ENCODE measurements around the gene SLC24A3.

Gene SLC24A3

DNA sequence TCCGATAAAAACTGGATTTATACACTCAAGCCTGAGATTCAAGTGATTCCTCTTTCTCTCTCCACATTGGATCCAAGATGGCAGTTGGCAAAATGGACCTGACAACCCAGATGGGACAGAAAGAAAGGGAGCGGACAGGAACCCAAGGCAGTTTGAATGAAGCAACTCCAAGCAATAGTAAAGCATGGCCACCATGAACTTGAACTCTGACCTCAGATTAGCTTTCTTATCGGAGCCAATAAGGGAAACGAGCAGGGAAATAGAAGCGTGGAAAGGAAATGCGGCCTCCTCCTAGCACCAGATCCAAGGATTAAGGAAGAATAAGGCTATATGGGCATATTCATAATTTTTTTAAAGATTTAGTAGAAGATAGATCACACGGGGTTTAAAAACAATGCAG, 332.2 kb downstream of the SLC24A3 start:
- Histone ChIP-seq H3K9me3 (ENCODE audit: insufficient read depth, low read depth, low read length) (no peaks in the 10 kb centered on the region), H3K27me3 (ENCODE audit: insufficient read depth, low read length) (no peaks in the 10 kb centered on the region), H3K36me3 (ENCODE audit: insufficient read depth, low read depth, low read length) (no peaks in the 10 kb centered on the region), H3K4me3 (ENCODE audit: low read length) (no peak overlapping the region), H3K27ac (ENCODE audit: low read length) (no peak overlapping the region), H3K9ac (ENCODE audit: low read depth, low read length) (no peak overlapping the region), H3K4me1 (ENCODE audit: insufficient read depth, low read length) (no peaks in the 10 kb centered on the region)

DNA sequence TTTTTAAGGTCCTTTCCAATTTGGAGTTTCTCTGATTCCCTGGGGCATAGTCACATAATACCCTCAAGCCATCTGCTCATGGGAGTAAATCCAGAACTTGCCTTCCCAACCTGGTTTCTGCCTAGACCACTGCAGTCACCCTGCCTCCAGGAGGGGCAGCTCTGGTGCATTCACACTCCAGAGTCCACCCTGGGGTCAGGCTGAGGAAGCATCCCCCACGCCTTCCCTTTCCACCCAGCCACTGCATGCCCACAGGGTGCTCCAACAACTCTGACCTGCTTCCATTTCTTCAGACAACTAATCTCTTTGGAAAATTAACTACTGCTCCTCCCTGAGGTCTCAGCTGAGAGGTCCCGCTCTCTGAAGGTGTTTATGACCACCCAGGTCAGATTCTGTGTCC, 334.2 kb downstream of the SLC24A3 start:
- H3K4me3 ChIP-seq (ENCODE audit: low read length) = no peak overlapping the region
- no peaks in the 10 kb centered on the region for H3K27me3 ChIP-seq (ENCODE audit: insufficient read depth, low read length)
- H3K27ac ChIP-seq (ENCODE audit: low read length) = no peak overlapping the region
- no peak overlapping the region for H3K9ac ChIP-seq (ENCODE audit: low read depth, low read length)
- no peaks in the 10 kb centered on the region for H3K9me3 ChIP-seq (ENCODE audit: insufficient read depth, low read depth, low read length)
- H3K36me3 ChIP-seq (ENCODE audit: insufficient read depth, low read depth, low read length) = no peaks in the 10 kb centered on the region
- H3K4me1 ChIP-seq (ENCODE audit: insufficient read depth, low read length) = peaks cover 1% of the 10 kb centered on the region; the same call in 1 of the 2 replicates

DNA sequence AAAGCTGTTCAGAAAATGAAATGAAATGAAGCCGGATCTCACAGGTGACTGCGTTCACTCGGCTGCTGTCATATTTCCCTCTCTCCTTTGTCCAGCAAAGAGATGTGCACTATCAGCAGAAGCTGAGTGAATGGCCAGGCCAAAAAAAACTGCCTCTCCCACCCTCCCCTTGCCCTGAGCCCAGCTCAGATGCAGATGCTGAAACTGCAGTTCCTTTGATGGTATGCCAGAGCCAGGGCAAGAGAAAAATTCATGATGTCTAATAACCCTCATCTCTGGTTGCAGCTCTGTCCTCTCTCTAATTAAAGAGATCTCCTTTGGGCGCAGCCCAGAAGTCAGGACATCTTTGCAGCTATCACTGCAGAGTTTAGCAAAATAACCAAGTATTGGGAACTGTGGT, 335.1 kb downstream of the SLC24A3 start:
- Histone ChIP-seq H3K4me3 (ENCODE audit: low read length) (no peak overlapping the region), H3K27ac (ENCODE audit: low read length) (no peak overlapping the region), H3K36me3 (ENCODE audit: insufficient read depth, low read depth, low read length) (no peaks in the 10 kb centered on the region), H3K27me3 (ENCODE audit: insufficient read depth, low read length) (no peaks in the 10 kb centered on the region), H3K4me1 (ENCODE audit: insufficient read depth, low read length) (peaks cover 8% of the 10 kb centered on the region; the same call in 1 of the 2 replicates), H3K9me3 (ENCODE audit: insufficient read depth, low read depth, low read length) (no peaks in the 10 kb centered on the region), H3K9ac (ENCODE audit: low read depth, low read length) (no peak overlapping the region)

DNA sequence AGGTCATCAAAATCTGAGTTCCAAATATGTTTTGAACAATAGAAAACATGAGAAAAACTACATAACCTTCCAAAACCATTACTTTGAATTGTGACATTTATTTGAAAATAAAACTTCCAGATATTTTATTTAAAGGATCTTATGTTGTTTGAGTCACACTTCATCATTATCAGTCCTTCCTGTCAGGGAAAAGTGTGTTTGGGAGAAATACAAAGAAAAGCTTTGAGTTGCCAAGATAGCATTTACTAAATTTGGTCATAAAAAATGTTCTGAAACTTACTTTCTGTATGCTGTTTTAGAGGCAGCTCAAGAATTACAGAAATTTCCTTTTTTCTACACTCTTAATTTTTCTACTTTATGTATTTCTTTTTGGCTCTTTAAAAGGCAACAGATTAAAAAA, 337.5 kb downstream of the SLC24A3 start:
- no peaks in the 10 kb centered on the region for H3K9me3 ChIP-seq (ENCODE audit: insufficient read depth, low read depth, low read length)
- H3K36me3 ChIP-seq (ENCODE audit: insufficient read depth, low read depth, low read length) = no peaks in the 10 kb centered on the region
- no peak overlapping the region for H3K4me3 ChIP-seq (ENCODE audit: low read length)
- H3K27me3 ChIP-seq (ENCODE audit: insufficient read depth, low read length) = no peaks in the 10 kb centered on the region
- H3K4me1 ChIP-seq (ENCODE audit: insufficient read depth, low read length) = peaks cover 10% of the 10 kb centered on the region; the same call in 1 of the 2 replicates
- no peak overlapping the region for H3K27ac ChIP-seq (ENCODE audit: low read length)
- no peak overlapping the region for H3K9ac ChIP-seq (ENCODE audit: low read depth, low read length)

DNA sequence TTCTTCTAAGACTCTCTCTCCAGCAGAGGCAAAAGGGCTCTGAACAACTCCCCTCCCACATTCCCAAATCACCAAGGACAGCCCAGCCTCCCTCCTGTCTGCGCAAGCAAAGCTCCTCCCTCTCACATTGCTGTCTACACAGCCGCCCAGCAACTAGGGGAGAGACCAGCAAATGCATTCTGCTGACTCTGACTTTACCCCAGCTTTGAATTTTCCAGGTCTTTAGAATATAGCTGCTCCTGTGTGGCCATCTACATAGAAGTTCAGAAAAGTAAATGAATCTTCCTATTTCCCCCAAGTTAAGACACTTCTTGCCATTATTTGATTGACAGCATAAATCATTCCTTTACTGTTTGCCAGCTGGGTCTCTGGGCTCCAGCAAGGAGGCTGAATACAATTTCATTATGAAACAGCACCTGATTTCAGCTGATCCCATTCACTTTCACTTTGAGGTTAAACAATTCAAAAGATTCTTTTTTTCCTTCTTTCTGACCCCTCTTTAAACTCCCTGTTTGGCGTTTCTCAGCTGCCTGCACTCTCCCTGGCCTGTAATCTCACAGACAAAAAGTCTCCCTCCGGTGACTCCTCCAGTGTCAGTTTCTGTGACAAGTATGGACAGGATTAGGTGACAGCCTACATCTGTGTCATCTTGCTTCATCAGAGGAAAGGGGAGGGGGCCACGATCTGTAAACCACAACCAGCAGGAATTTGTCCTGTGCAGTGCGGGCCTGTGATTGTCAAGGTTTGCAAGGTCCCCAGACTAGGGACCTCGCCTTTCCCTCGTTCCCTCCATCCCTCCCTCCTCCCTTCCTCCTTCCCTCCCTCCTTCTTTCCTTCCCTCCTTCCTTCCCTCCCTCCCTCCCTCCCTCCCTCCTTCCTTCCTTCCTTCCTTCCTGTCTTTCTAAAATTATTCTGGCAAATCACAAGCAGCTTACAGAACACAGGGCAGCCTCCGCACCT, 340.1 kb downstream of the SLC24A3 start:
- Histone ChIP-seq H3K4me1 (ENCODE audit: insufficient read depth, low read length) (peaks cover 10% of the 10 kb centered on the region; the same call in 1 of the 2 replicates), H3K4me3 (ENCODE audit: low read length) (no peak overlapping the region; the same call in 1 of the 2 replicates), H3K27ac (ENCODE audit: low read length) (no peak overlapping the region), H3K9ac (ENCODE audit: low read depth, low read length) (no peak overlapping the region), H3K36me3 (ENCODE audit: insufficient read depth, low read depth, low read length) (no peaks in the 10 kb centered on the region), H3K27me3 (ENCODE audit: insufficient read depth, low read length) (no peaks in the 10 kb centered on the region), H3K9me3 (ENCODE audit: insufficient read depth, low read depth, low read length) (no peaks in the 10 kb centered on the region)

DNA sequence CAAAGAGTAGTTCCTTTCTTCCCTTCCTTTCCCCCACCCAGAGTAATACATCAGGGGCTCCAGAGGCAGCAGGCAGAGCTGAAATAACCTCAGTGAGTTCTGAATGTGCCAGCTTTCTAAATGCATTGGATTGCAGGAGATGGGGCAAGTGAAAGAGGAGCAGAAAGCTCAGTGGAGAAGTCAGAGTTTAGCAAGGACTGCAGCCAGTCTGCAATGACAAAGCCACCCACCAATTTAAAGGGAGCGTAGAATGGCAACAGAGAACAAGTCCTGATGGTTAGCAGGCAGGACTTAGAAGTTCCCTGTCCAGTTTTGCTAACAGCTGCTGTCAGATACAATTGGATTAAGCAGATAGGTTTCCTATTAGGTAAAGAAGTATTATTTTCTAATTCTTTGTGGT, 342.2 kb downstream of the SLC24A3 start:
- no peaks in the 10 kb centered on the region for H3K27me3 ChIP-seq (ENCODE audit: insufficient read depth, low read length)
- H3K9me3 ChIP-seq (ENCODE audit: insufficient read depth, low read depth, low read length) = no peaks in the 10 kb centered on the region
- no peak overlapping the region for H3K27ac ChIP-seq (ENCODE audit: low read length)
- H3K36me3 ChIP-seq (ENCODE audit: insufficient read depth, low read depth, low read length) = no peaks in the 10 kb centered on the region
- H3K9ac ChIP-seq (ENCODE audit: low read depth, low read length) = no peak overlapping the region
- H3K4me3 ChIP-seq (ENCODE audit: low read length) = no peak overlapping the region
- peaks cover 10% of the 10 kb centered on the region; the same call in 1 of the 2 replicates for H3K4me1 ChIP-seq (ENCODE audit: insufficient read depth, low read length)

DNA sequence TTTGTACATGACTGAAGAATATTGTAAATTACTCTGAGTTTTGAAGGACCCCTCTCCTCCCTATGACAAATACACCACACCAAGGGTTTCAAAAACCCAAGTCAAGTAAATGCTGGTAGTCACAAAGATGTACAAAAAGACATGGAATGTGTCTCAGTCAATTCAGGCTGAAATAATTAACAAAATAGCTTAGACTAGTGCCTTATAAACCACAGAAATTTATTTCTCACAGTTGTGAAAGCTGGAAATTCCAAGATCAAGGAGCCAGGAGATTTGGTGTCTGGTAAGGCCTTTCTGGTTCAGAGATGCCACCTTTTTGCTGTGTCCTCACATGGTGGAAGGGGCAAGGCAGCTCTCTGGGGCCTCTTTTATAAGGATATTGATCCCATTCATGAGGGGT, 343.3 kb downstream of the SLC24A3 start:
- Histone ChIP-seq H3K4me3 (ENCODE audit: low read length) (no peak overlapping the region), H3K9me3 (ENCODE audit: insufficient read depth, low read depth, low read length) (no peaks in the 10 kb centered on the region), H3K4me1 (ENCODE audit: insufficient read depth, low read length) (peaks cover 10% of the 10 kb centered on the region; the same call in 1 of the 2 replicates), H3K27ac (ENCODE audit: low read length) (no peak overlapping the region), H3K36me3 (ENCODE audit: insufficient read depth, low read depth, low read length) (no peaks in the 10 kb centered on the region), H3K9ac (ENCODE audit: low read depth, low read length) (no peak overlapping the region), H3K27me3 (ENCODE audit: insufficient read depth, low read length) (no peaks in the 10 kb centered on the region)

DNA sequence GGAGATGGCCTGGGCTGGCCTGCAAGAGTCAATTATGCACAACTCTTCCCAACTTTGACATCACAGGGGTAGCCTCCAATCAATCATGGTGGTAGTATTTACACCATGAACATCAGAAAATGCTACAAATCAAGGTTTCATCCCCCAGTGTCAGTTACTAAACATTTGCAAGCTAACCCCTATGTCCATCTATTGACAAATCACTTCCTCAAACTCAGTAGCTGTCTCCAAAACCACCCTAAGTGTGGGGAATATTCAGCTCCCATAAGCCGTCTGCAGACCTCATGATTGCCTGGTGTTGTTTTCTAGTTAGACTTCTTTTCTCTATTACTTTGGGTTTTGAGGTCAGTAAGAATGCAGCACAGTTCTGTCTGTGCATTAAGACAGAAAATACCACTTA, 344.8 kb downstream of the SLC24A3 start:
- Histone ChIP-seq H3K4me3 (ENCODE audit: low read length) (no peak overlapping the region), H3K36me3 (ENCODE audit: insufficient read depth, low read depth, low read length) (no peaks in the 10 kb centered on the region), H3K27ac (ENCODE audit: low read length) (no peak overlapping the region), H3K9me3 (ENCODE audit: insufficient read depth, low read depth, low read length) (no peaks in the 10 kb centered on the region), H3K4me1 (ENCODE audit: insufficient read depth, low read length) (peaks cover 8% of the 10 kb centered on the region; the same call in 1 of the 2 replicates), H3K27me3 (ENCODE audit: insufficient read depth, low read length) (no peaks in the 10 kb centered on the region), H3K9ac (ENCODE audit: low read depth, low read length) (no peak overlapping the region)

DNA sequence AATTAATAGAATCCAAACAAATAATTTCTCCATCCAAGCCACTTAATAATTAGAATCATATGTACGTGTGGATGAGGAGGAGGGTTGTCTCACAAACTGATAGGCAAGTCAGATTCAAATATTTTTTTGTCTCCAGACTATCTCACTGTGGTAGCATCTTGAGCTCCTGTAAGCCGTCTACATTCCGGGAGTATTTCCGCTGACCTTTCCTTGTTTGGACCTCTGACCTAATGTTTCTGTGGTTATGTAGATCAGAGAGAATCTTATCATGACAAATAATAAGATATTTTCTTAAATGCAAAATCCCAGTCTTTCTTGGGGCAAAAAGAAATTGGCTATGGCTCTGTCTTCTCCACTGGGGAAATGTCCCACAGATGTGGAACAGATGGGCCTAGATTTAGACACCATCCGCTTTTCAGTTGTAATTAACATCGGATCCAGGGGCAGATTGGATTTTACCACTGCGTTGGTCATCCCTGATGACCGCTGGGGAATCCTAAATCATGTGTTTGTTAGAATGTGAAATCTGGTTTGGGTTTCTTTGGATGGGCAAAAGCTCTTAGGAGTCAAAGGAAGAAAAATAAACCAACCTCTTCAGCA, 348.5 kb downstream of the SLC24A3 start:
- no peak overlapping the region for H3K27ac ChIP-seq (ENCODE audit: low read length)
- H3K36me3 ChIP-seq (ENCODE audit: insufficient read depth, low read depth, low read length) = no peaks in the 10 kb centered on the region
- no peak overlapping the region for H3K9ac ChIP-seq (ENCODE audit: low read depth, low read length)
- 0 out of 2 replicates have a peak, but pooled peaks cover 4% of the 10 kb centered on the region for H3K4me1 ChIP-seq (ENCODE audit: insufficient read depth, low read length)
- H3K4me3 ChIP-seq (ENCODE audit: low read length) = no peak overlapping the region
- H3K9me3 ChIP-seq (ENCODE audit: insufficient read depth, low read depth, low read length) = no peaks in the 10 kb centered on the region
- no peaks in the 10 kb centered on the region for H3K27me3 ChIP-seq (ENCODE audit: insufficient read depth, low read length)

DNA sequence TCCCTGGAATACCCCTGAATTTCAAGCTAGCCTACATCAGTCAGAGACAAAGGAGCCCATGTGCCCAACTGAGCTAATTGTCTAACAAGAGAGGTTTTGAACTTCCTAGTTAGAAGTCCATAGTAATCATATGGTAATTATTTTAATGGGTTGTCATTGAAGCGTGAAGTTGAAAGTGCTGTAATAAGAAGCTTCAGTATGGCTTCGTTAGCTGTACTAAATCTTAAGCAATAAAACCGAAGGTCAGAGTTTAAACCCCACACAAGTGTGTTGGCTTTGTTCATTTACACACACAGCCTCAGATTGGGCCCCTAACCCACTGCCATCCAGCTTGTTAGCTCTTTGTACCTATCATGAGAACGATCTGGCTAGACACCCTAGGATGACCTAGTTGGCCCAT, 350.0 kb downstream of the SLC24A3 start:
- Histone ChIP-seq H3K36me3 (ENCODE audit: insufficient read depth, low read depth, low read length) (no peaks in the 10 kb centered on the region), H3K4me1 (ENCODE audit: insufficient read depth, low read length) (0 out of 2 replicates have a peak, but pooled peaks cover 4% of the 10 kb centered on the region), H3K27me3 (ENCODE audit: insufficient read depth, low read length) (no peaks in the 10 kb centered on the region), H3K9ac (ENCODE audit: low read depth, low read length) (no peak overlapping the region), H3K4me3 (ENCODE audit: low read length) (no peak overlapping the region), H3K9me3 (ENCODE audit: insufficient read depth, low read depth, low read length) (no peaks in the 10 kb centered on the region), H3K27ac (ENCODE audit: low read length) (no peak overlapping the region)

DNA sequence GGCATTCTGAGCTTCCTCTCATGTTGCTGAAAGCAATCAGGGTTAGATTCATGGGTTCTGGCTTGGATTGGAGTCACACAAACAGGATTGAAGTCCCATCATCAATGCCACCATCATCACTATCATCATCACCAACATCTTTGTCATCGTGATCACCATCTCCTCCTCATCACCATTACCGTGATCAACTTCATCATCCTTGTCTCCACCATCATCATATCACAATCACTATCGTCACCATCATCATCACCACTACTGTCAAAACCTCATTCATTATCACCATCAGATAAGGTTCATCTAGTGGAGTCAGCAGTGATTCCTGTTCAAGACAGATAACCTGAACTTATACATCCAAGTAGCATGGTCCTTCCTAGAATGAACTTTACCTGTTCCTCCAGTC, 351.8 kb downstream of the SLC24A3 start:
- H3K27me3 ChIP-seq (ENCODE audit: insufficient read depth, low read length) = no peaks in the 10 kb centered on the region
- no peaks in the 10 kb centered on the region for H3K9me3 ChIP-seq (ENCODE audit: insufficient read depth, low read depth, low read length)
- H3K4me3 ChIP-seq (ENCODE audit: low read length) = no peak overlapping the region
- H3K36me3 ChIP-seq (ENCODE audit: insufficient read depth, low read depth, low read length) = no peaks in the 10 kb centered on the region
- no peak overlapping the region for H3K27ac ChIP-seq (ENCODE audit: low read length)
- H3K9ac ChIP-seq (ENCODE audit: low read depth, low read length) = no peak overlapping the region
- H3K4me1 ChIP-seq (ENCODE audit: insufficient read depth, low read length) = 0 out of 2 replicates have a peak, but pooled peaks cover 4% of the 10 kb centered on the region

DNA sequence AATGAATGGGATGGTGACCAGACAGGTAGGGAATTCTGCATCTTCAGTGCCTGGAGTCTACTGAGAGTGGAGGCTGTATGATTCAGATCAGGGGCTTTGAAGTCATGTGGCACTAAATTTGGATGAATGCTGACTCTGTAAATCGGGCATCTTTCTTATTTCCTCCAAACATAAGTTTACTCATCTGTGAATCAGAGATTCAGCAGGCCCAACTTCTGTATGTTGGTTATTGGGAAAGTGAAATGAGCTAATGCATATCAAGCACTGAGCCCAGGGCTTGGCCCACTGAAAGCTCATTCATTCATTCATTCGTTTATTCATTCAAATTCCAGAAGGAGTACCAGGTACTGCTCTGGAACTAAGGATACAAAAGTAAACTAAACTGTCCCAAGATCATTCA, 353.3 kb downstream of the SLC24A3 start:
- H3K9ac ChIP-seq (ENCODE audit: low read depth, low read length) = no peak overlapping the region
- no peaks in the 10 kb centered on the region for H3K27me3 ChIP-seq (ENCODE audit: insufficient read depth, low read length)
- no peaks in the 10 kb centered on the region for H3K36me3 ChIP-seq (ENCODE audit: insufficient read depth, low read depth, low read length)
- no peak overlapping the region for H3K27ac ChIP-seq (ENCODE audit: low read length)
- 0 out of 2 replicates have a peak, but pooled peaks cover 4% of the 10 kb centered on the region for H3K4me1 ChIP-seq (ENCODE audit: insufficient read depth, low read length)
- H3K9me3 ChIP-seq (ENCODE audit: insufficient read depth, low read depth, low read length) = no peaks in the 10 kb centered on the region
- H3K4me3 ChIP-seq (ENCODE audit: low read length) = no peak overlapping the region

Measured in iPS-20b (cell line).